ENCODE data around the gene PDGFB. TPM values are rescaled to one million over a fixed set of nuclear protein-coding genes. Genes with fewer than 3 reads are reported as not detected.

The PDGFB gene
- total and polyA plus RNA-seq, 2 experiments from 2014 or later, result 2.2 to 8.0 TPM

GRCh38 chr22:39292561-39293074 is 47.8 kb upstream of the PDGFB start:
- H3K27me3 Mint-ChIP-seq (ENCODE audit: insufficient read depth, low read depth, poor library complexity), result peaks cover 30% of the 10 kb centered on the region
- H3K27ac Mint-ChIP-seq, result peak overlapping the region; percentile 82
- DNase-seq (ENCODE audit: low spot score) (peak; percentile 47), ATAC-seq (peak; percentile 64)
- H3K9me3 Mint-ChIP-seq, result no peaks in the 10 kb centered on the region; the same call in 2 of the 3 replicates
- H3K36me3 ChIP-seq (ENCODE audit: insufficient read depth), result no peaks in the 10 kb centered on the region
- no peak overlapping the region for H3K4me3 ChIP-seq
- H3K27ac ChIP-seq (ENCODE audit: low read depth), result no peak overlapping the region
- peaks cover 22% of the 10 kb centered on the region for H3K4me1 Mint-ChIP-seq
- no peaks in the 10 kb centered on the region for H3K9me2 ChIP-seq (ENCODE audit: insufficient read depth)
- no peaks in the 10 kb centered on the region for H3F3A ChIP-seq (replicated peaks; ENCODE audit: low read depth)
- H3K79me2 ChIP-seq (replicated peaks; ENCODE audit: insufficient read depth), result no peaks in the 10 kb centered on the region
- no peak overlapping the region for H3K4me2 ChIP-seq
- 0 out of 2 replicates have a peak, but pooled peaks cover under 1% of the 10 kb centered on the region for H3K4me1 ChIP-seq (ENCODE audit: insufficient read depth)
- H3K4me3 Mint-ChIP-seq, result no peak overlapping the region
- no peaks in the 10 kb centered on the region; the same call in 2 of the 3 replicates for H3K36me3 Mint-ChIP-seq (ENCODE audit: low read depth)
- no peak for TF ChIP-seq ZNF114 (CRISPR knock-in tag; IDR thresholded peaks at IDR 0.05)
- TF ChIP-seq ZNF462 (CRISPR knock-in tag; IDR thresholded peaks at IDR 0.05), result no peak
- TF ChIP-seq NANOG (IDR thresholded peaks at IDR 0.05; ENCODE audit: borderline replicate concordance), result no peak
- TF ChIP-seq ETS1 (IDR thresholded peaks at IDR 0.05), result no peak
- no peak for TF ChIP-seq EZH2phosphoT487 (IDR thresholded peaks at IDR 0.05; ENCODE audit: unreplicated experiment)
- TF ChIP-seq REST (IDR thresholded peaks at IDR 0.05; ENCODE audit: unreplicated experiment), result no peak
- TF ChIP-seq CREB1 (CRISPR knock-in tag; IDR thresholded peaks at IDR 0.05; ENCODE audit: low read depth), result no peak
- TF ChIP-seq ZNF331 (CRISPR knock-in tag; IDR thresholded peaks at IDR 0.05; ENCODE audit: low read depth), result no peak
- no peak for TF ChIP-seq JUNB (IDR thresholded peaks at IDR 0.05; ENCODE audit: unreplicated experiment)
- H4K20me1 ChIP-seq (replicated peaks; ENCODE audit: insufficient read depth), result no peaks in the 10 kb centered on the region
- H3K27me3 ChIP-seq (ENCODE audit: insufficient read depth), result no peaks in the 10 kb centered on the region
- peak overlapping the region; percentile 94 for H2AFZ ChIP-seq

All from GM23338 (cell line).